Jurkat, Clone E6-1 (cell line): ENCODE measurements around the gene SLC39A12.

Experiments used
- DNase-seq: peaks from one replicate; pipeline ENCODE4 v3.0.0-alpha.2; 2011; ENCODE audit warnings: low read depth, low spot score
- H3K4me3 ChIP-seq: 2 replicates; pipeline ENCODE4 v1.5.1; 2011; ENCODE audit warnings: mild to moderate bottlenecking, low read length, control low read depth, moderate library complexity

SLC39A12 gene

DNA sequence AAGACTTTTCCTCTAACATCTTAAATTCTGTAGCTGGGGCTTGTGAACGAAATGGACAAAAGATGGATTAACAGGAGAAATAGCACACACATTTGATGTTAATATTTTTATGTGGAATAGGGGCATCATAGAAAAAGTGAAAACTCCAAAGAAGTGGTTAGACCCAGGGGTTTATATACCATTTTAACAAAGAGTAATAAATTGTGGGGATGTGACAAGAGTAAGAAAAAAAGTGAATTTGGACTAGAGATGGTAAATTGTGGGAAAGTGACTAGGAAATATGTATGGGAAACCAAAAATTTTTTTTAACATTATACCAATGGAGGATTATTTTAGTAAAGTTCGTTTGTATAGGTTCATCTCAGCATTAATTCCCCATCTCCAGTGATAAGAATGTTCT lies 8.2 kb downstream of the SLC39A12 start:
- no peak overlapping the region for H3K4me3 ChIP-seq
- no peak for DNase-seq

DNA sequence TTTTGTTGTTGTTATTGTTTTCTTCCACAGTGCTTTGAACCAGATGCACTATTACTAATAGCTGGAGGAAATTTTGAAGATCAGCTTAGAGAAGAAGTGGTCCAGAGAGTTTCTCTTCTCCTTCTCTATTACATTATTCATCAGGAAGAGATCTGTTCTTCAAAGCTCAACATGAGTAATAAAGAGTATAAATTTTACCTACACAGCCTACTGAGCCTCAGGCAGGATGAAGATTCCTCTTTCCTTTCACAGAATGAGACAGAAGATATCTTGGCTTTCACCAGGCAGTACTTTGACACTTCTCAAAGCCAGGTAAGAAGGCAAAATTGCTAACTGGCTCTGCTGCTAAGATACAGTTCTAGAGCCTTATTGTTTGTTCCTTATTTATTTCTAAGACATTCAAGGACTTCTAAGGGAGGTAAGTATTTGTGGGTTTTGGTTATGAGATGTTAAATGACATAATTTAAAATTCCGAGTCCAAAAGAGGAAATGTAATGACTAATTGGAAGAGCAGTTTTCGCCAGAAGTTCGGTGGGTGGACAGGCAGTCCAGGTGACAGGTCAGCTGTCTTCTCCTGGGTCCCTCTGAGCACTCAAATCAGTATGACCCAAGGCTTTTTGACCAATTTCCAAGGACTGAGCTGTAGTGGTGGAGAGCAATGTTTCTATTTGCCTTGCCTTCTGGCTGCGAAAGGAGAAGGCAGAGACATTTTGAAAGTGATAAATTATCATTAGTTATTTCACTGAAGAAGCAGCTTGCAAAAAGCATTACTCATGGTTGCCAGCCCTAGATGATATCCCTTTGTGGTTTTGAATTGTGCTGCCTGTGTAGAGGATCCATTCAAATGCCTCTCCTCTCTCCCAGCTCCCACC lies 10.1 kb downstream of the SLC39A12 start:
- no peak for DNase-seq
- no peak overlapping the region for H3K4me3 ChIP-seq

DNA sequence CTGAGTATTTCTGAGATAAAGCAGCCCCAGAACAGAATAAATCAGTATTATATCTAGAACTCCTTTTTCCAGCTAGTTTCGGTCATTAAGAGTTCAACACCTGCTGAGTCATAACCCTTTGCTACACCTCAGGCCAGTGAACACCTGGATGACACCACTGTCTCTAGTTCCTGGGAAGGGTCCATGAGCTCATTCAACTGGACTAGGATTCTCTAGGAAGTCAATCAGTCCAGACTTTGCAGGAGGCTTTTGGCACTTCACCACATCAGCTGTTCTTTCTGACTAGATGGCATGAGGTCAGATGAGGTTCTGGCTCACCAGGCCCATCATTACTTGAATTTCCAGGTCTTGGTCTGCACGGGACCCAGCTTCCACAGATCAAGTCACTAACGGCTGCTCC lies 11.7 kb downstream of the SLC39A12 start:
- no peak for DNase-seq
- no peak overlapping the region for H3K4me3 ChIP-seq

DNA sequence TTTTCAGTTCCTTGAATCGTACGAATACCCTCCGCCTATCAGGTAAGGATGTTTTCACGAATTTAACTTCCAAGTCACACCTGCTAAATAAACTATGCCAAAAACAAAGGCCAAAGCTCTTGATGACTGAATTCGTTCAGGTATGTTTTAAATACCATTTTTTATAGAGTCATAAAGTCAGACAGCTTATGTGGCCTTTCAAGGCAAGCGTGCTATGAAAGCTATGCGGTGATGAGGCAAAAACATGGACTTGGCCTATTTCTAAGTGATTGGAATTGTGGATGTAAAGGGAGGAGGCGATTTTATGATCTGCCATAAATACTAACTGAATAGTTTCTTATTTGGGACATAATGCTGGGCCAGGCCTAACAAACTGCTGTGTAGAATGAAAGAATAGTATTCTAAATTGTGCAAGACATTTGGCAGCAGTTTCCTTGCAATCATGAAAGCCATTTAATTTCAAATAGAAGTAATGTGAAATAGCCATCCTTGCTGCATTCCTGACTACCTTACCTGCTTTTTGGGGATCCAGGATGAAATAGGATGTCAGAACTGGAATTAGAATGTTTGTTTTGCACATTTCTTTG lies 14.0 kb downstream of the SLC39A12 start:
- no peak for DNase-seq

DNA sequence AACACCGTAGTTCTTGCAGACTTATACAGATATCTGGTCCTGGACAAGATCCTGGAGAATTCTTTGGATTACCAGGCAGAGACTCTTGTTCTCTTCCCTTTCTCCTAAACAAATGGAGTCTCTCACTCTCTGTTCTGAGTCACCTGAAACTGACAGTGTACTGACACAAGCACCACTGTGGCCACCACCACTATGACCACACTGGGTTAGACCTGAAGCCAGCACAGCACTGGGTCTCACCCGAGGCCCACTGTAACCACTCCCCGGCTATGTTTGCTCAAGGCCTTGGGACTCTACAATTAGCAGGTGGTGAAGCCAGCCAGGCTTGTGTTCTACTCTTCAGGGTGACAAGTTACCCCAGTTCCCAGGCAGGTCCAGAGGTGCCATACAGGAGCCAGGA lies 22.8 kb downstream of the SLC39A12 start:
- DNase-seq: no peak
- no peak overlapping the region for H3K4me3 ChIP-seq

More for the DNA sequence above, 14.0 kb downstream of the SLC39A12 start:
- H3K4me3 ChIP-seq: no peak overlapping the region

DNA sequence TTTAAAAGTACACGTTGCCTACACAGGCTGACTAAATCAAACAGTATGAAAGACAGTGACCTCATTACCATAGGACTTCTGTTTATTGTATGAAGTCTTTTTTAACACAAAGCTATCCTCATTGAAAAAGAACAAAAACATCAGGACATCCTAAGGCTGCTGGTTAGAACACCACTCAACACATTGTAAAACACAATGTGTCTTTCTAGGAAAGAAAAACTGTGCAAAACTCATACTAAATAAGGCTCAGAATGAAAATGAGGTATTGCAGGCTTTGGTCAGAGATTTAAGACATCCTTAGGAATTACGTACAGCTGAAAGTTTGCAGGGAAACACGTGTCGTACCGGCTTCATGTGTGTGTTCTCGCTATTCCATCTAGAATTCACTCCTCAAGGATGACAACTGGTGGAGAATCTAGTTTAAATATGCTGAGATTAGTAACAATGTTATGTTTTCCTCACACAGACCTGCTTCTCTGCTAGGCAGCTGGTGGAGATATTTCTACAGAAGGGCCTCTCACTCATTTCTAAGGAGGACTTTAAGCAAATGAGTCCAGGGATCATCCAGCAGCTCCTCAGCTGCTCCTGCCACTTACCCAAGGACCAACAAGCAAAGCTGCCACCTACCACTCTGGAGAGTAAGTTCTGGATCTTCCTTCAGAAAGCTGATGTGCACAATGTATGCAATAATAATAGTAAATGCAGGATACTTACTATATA lies 29.3 kb downstream of the SLC39A12 start:
- H3K4me3 ChIP-seq: no peak overlapping the region
- no peak for DNase-seq

DNA sequence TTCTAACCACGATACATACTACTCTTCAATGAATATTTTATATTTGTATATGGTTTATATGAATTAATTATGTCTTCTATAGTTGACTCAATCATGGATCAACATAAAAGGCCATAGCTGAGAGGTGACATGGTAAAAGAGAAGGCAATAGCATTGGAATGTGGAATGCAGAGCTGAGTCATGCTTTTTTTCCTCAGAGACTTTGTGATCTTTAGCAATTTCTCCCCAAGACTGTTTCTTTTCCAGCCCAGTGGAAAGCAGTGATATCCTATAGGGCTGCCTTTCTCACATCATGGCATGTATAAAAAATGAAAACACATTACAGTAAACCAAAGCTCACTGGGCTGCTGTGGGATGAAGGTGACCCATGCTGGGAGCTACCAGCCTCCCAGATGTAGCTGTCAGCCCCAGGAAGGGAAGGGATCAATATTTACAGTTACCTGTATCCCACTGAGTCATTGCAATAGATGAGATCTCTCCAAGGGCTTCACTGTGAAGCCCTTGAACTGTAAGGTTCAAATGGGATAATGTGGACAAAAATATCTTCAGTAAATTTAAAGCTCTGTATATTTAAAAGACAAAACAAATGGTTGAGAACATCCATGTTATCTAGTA lies 30.2 kb downstream of the SLC39A12 start:
- DNase-seq: no peak
- H3K4me3 ChIP-seq: no peak overlapping the region

DNA sequence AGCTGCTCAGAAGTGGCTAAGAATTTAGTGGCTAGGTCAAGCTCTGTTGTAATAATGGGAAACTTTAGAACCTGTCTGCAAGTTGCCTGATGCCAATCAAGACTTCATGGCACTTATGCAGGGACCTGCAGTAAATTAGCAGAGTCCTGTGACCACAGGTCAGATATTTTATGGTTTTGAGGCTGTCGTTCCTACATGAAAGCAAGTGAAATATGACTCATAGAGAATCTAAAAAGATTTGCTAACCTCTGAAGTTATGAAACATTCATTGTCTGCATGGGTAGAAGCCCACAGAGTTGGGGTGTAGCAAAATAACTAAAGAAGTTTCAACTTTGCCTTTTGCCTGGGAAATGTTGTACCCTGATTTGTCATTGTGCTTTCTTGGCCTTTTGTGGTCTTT lies 32.3 kb downstream of the SLC39A12 start:
- H3K4me3 ChIP-seq: no peak overlapping the region
- no peak for DNase-seq

DNA sequence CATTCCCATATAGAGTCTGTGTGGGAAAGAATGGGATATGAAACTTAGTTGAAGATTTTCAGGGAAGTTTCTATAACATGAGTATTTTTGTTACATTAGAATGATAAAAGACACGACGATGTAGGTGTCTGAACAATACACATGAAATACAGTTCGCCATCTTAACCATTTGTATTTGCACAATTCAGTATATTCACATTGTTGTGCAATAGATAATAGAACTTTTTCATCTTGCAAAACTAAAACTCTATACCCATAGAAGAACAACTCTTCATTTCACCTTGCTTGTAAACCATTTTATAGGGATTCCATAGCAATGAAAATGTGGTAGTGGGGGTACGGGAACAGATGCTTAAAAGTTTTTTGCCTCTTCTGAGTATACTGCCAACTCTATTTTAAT lies 32.8 kb downstream of the SLC39A12 start:
- DNase-seq: no peak
- H3K4me3 ChIP-seq: no peak overlapping the region

- no peak for DNase-seq
Measured at GRCh38 chr10:17989908-17990767, 38.4 kb downstream of the SLC39A12 start.

DNA sequence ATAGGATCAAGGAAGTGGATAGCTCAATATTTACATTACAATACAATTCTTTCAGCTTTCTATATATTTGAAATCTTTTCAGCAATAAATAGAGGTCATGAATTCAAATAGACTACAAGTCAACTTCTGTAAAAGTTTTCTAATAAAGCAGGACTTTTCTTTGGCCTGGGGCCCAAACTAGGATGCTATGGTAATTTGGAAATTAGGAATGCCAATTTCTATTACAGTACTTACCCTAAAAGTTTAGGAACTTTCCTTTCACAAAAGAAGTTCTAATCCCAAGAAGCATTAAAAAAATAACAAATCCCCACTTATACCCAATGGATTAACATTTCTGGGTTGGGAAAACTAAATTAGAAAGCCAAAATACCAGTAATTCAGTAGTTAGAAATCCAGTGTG lies 40.5 kb downstream of the SLC39A12 start:
- DNase-seq: no peak
- H3K4me3 ChIP-seq: no peak overlapping the region

More at GRCh38 chr10:17989908-17990767, 38.4 kb downstream of the SLC39A12 start:
- H3K4me3 ChIP-seq: no peak overlapping the region

DNA sequence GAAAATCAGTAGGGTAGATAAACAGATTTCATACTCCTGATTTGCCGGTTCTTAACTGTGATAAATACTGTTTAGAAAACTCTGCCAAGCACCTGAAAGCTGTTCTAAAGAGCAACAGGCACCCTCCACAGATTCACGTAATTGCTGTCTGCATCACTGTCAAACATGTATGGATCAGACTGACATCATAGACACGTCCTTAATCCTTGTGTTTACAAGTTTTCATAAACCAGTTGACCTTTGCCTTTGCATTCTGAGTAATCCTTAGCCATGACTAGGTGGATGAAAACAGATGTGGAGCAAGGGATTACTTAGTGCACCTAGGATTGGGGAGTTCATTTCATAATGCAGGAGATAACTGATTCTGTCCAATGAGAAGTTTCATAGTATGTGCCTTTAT lies 41.6 kb downstream of the SLC39A12 start:
- DNase-seq: no peak
- no peak overlapping the region for H3K4me3 ChIP-seq

- no peak for DNase-seq
- no peak overlapping the region for H3K4me3 ChIP-seq
Measured at GRCh38 chr10:18000601-18001000, 48.9 kb downstream of the SLC39A12 start.

DNA sequence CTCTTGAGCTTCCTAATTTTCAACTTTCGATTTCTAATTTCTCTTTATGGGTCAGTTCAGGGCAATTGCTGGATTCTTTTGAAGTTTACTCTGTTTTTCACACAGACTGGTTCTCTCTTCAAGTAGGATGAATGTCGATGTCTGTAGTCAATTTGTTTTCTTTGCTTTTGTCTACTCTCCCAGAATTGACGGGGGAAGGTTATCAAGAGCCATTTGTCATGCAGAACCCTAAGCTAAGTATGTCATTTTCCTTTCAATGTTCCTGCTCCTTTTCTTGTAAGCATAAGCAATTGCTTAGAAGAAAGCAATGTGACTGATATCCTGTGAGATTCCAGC lies 53.7 kb downstream of the SLC39A12 start:
- no peak overlapping the region for H3K4me3 ChIP-seq
- DNase-seq: no peak

- DNase-seq: no peak
- no peak overlapping the region for H3K4me3 ChIP-seq
Measured at GRCh38 chr10:18005781-18006456, 54.2 kb downstream of the SLC39A12 start.

GRCh38 chr10:18008986-18009385 lies 57.3 kb downstream of the SLC39A12 start:
- no peak overlapping the region for H3K4me3 ChIP-seq
- DNase-seq: no peak

- H3K4me3 ChIP-seq: no peak overlapping the region
- DNase-seq: no peak
Measured at GRCh38 chr10:18010050-18010449, 58.3 kb downstream of the SLC39A12 start.

GRCh38 chr10:18020523-18020922 lies 68.8 kb downstream of the SLC39A12 start:
- no peak for DNase-seq
- no peak overlapping the region for H3K4me3 ChIP-seq
